Aorta (tissue), 5 donors: Measurements from ENCODE around the gene CEP126. TPM values are rescaled to one million over a fixed set of nuclear protein-coding genes. Genes with fewer than 3 reads are reported as not detected.
A peak's percentile ranks its signal among the peaks of the same experiment; 100 is the strongest.

Experiments
- ATAC-seq: fragments of 200-7000 bp; cut with Tn5 transposase; one replicate; pipeline ENCODE4 v1.9.1; 2022; ENCODE audit warnings: moderate library complexity; ENCODE audit not compliant: low FRiP score
- DNase-seq, 2 donors: peaks; one replicate each; pipeline ENCODE4 v3.0.0-alpha.2; 2020
- H3K27ac ChIP-seq, 2 donors: one replicate each; pipeline ENCODE4 v1.5.1; 2013; ENCODE audit warnings: low read length in 2 of 2, mild to moderate bottlenecking in 2 of 2, moderate library complexity in 2 of 2, control low read depth in 1 of 2, inconsistent platforms in 1 of 2, low read depth in 1 of 2
- H3K27me3 ChIP-seq, 2 donors: one replicate each; pipeline ENCODE4 v1.6.1; 2013; ENCODE audit warnings: control low read depth in 1 of 2, low read length in 1 of 2, mild to moderate bottlenecking in 1 of 2, moderate library complexity in 1 of 2; ENCODE audit not compliant: insufficient read depth in 2 of 2, control insufficient read depth in 1 of 2
- H3K36me3 ChIP-seq, 2 donors: one replicate each; pipeline ENCODE4 v1.6.1; 2013; ENCODE audit warnings: control low read depth in 1 of 2, low read length in 1 of 2, mild to moderate bottlenecking in 1 of 2; ENCODE audit not compliant: insufficient read depth in 2 of 2, control insufficient read depth in 1 of 2
- H3K4me1 ChIP-seq, 2 donors: one replicate each; pipeline ENCODE4 v1.6.1; 2013; ENCODE audit warnings: low read length in 2 of 2, control low read depth in 1 of 2, mild to moderate bottlenecking in 1 of 2, moderate library complexity in 1 of 2; ENCODE audit not compliant: insufficient read depth in 2 of 2, control insufficient read depth in 1 of 2
- H3K4me3 ChIP-seq, 2 donors: one replicate each; pipeline ENCODE4 v1.5.1; 2013; ENCODE audit warnings: low read length in 2 of 2, control low read depth in 1 of 2, mild to moderate bottlenecking in 1 of 2
- H3K9me3 ChIP-seq: one replicate; pipeline ENCODE4 v1.6.1; 2013; ENCODE audit warnings: mild to moderate bottlenecking, low read length; ENCODE audit not compliant: control insufficient read depth
- WGBS, 2 donors: extraction: QIAGEN DNeasy Blood & Tissue Kit; methylation state at CpG; one replicate each; pipeline ENCODE4 v1.1.7; 2013; 5-methylcytosine and 5-hydroxymethylcytosine counted together
- intact Hi-C, 2 donors: fragments of 100-400 bp; cut with DNase I; formaldehyde crosslinking; loops; one replicate each; pipeline versions ENCODE4 v1.14.2 to v1.15.0; 2022
- polyA plus RNA-seq, 2 donors: library from polyadenylated mRNA; stranded (reverse); fragments of 200-250 nt; gene quantifications; one replicate each; pipeline ENCODE4 v1.2.3, GENCODE V29; 2013
- total RNA-seq, 2 donors: library from RNA; stranded (reverse); fragmentation: NEBNext Ultra II Directional; extraction: Animal tissue kit (Norgen Biotek cat#: 25700); gene quantifications; one replicate each; pipeline ENCODE4 v1.2.1, GENCODE V29; 2021
- donor health status: healthy with polysubstance abuse.
- donor health status: Bipolar disorder and iron deficiency.
- donor health status: DM: no; HTN: no; CAD: no.
- donor health status: DM: no; HTN: no; CAD: no.
- donor health status: DM: yes; HTN: yes; CAD: no.

CEP126 gene
- total and polyA plus RNA-seq, 4 donors = 3.0 to 14.7 (median 11.5) TPM

DNA sequence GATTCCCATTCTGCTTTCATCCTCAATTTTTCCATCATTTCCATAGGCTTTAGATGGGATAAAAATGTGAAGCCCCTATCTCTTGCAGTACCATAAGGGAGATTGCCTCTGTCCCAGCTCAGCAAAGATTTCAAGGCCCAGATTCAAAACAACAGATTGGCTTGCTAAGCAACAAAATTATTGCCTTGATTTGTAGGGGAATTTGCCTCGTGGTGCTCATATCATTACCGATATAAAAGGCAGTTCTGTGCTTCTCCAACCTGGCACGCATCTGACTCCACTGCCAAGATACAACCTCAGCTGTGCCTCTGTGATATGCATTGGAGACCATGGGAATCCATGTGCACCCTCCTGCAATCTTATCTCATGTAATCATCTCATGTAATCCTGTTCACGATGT, 25.0 kb upstream of the CEP126 start:
- Histone ChIP-seq H3K4me1 (no peaks in the 10 kb centered on the region), H3K27me3 (no peaks in the 10 kb centered on the region), H3K9me3 (no peaks in the 10 kb centered on the region), H3K27ac (no peak overlapping the region), H3K4me3 (no peak overlapping the region), H3K36me3 (no peaks in the 10 kb centered on the region)
- DNase-seq = no peak
- 86 to 87% methylated on average over 4 of the region's 4 CpGs for WGBS, 2 donors
- intact Hi-C loops = no loop called here
- ATAC-seq = no peak

- 39 to 41% methylated on average over 1 of the region's 1 CpG for WGBS, 2 donors
- intact Hi-C loops = no loop called here
- no peak overlapping the region for H3K4me3 ChIP-seq
- no peak overlapping the region for H3K27ac ChIP-seq
- no peak for ATAC-seq
- H3K4me1 ChIP-seq = no peaks in the 10 kb centered on the region
- H3K9me3 ChIP-seq = no peaks in the 10 kb centered on the region
- DNase-seq = no peak
- H3K36me3 ChIP-seq = no peaks in the 10 kb centered on the region
- no peaks in the 10 kb centered on the region for H3K27me3 ChIP-seq
These were observed 20.3 kb upstream of the CEP126 start for GRCh38 chr11:101894505-101894904.

DNA sequence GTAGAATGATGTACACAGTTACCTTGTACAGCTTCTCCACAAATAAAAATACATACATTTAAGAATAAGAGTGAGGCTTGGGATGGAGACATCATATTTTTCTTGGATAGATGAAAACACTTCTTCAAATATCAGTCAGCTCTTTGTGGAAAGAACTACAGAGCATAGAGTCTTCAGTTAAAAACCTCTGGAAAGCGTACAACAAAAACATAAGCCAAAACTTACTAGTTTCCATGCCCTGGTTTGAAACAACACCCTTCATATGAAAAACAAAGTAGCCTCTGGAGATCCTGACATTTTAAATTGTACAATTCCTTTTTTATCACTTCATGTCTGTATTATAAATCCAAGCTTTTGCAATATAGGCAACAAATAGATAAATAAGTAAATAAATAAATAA, 7.0 kb upstream of the CEP126 start:
- no peak for DNase-seq
- no peak for ATAC-seq
- intact Hi-C loops = no loop called here
- Histone ChIP-seq H3K36me3 (no peaks in the 10 kb centered on the region), H3K9me3 (no peaks in the 10 kb centered on the region), H3K27me3 (no peaks in the 10 kb centered on the region), H3K4me3 (no peak overlapping the region), H3K4me1 (no peaks in the 10 kb centered on the region), H3K27ac (no peak overlapping the region)
- 22 to 30% methylated on average over 1 of the region's 1 CpG for WGBS, 2 donors

DNA sequence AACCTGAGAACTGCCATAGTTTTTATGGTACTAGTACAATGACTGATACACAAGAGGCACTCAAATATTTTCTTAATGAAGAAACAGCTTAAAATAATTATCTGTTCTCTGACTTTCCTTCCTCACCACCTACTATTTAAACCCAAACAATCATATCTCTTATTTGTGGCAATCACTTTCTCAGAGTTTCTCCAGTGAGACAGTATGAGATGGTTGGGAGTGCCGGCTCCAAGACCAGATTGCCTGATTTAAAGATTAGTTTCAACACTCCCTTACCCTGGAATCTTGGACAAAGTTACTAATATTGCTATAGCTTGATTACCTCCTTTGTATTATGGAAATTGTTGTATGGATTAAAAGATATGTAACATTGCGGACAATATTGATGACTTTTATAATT, 5.7 kb upstream of the CEP126 start:
- ATAC-seq (no peak), DNase-seq (no peak)
- Histone ChIP-seq H3K27me3 (no peaks in the 10 kb centered on the region), H3K36me3 (no peaks in the 10 kb centered on the region), H3K4me3 (no peak overlapping the region), H3K27ac (no peak overlapping the region), H3K9me3 (no peaks in the 10 kb centered on the region), H3K4me1 (no peaks in the 10 kb centered on the region)
- intact Hi-C loops = no loop called here
- 80 to 81% methylated on average over 2 of the region's 2 CpGs for WGBS, 2 donors

- WGBS, 2 donors = 33 to 37% methylated on average over 3 of the region's 3 CpGs
- Histone ChIP-seq H3K9me3 (no peaks in the 10 kb centered on the region), H3K27me3 (no peaks in the 10 kb centered on the region), H3K27ac (peak overlapping the region in 1 of 2 donors; percentile 28), H3K4me1 (peaks cover 3% of the 10 kb centered on the region in 2 donors), H3K4me3 (no peak overlapping the region), H3K36me3 (no peaks in the 10 kb centered on the region)
- no peak for ATAC-seq
- DNase-seq = no peak
- intact Hi-C loops = loop anchor here in 1 of 2 donors (10.0 kb wide), 1 partner anchor 202 kb away; the partner anchor contains the start of gene YAP1
These were observed 2.0 kb upstream of the CEP126 start for GRCh38 chr11:101912823-101913284.

GRCh38 chr11:101913656-101914055, 1.2 kb upstream of the CEP126 start:
- DNase-seq (no peak), ATAC-seq (no peak)
- WGBS, 2 donors = 51 to 54% methylated on average over 5 of the region's 5 CpGs
- H3K36me3 ChIP-seq = no peaks in the 10 kb centered on the region
- no peaks in the 10 kb centered on the region for H3K9me3 ChIP-seq
- peak overlapping the region in 1 of 2 donors; percentile 54 for H3K27ac ChIP-seq
- H3K4me1 ChIP-seq = peaks cover 3 to 4% of the 10 kb centered on the region in 2 donors
- no peaks in the 10 kb centered on the region for H3K27me3 ChIP-seq
- H3K4me3 ChIP-seq = no peak overlapping the region
- intact Hi-C loops = loop anchor here in 1 of 2 donors (10.0 kb wide), 1 partner anchor 201 kb away; the partner anchor contains the start of gene YAP1

DNA sequence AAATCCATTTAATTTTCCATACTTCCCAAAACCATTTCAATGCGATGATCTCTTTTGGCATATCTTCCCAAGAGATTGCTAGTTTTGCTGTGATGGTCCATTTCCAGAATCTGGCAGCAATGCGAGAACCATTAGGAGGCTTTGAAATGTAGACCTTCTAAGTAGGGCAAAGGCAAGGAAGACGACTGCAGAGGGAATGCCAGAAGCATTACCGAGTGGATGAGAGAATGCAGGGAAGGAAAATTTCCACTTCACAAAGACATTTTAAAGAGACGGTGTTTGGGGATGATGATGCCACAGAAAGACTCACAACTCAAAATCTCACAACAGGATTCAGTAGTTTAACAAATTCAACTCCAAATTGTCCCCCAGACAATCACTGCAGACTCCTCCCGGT, 471 bp upstream of the CEP126 start:
- peak overlapping the region in 1 of 2 donors; percentile 83 for H3K27ac ChIP-seq
- peak overlapping the region; percentile 36 to 43 for H3K4me3 ChIP-seq
- no peaks in the 10 kb centered on the region for H3K27me3 ChIP-seq
- H3K4me1 ChIP-seq = peaks cover 3 to 4% of the 10 kb centered on the region in 2 donors
- ATAC-seq (peak; percentile 24), DNase-seq (no peak)
- intact Hi-C loops = loop anchor here in 1 of 2 donors (10.0 kb wide), 1 partner anchor 200 kb away; the partner anchor contains the start of gene YAP1
- no peaks in the 10 kb centered on the region for H3K9me3 ChIP-seq
- WGBS, 2 donors = 2% methylated on average over 6 of the region's 6 CpGs
- no peaks in the 10 kb centered on the region for H3K36me3 ChIP-seq

DNA sequence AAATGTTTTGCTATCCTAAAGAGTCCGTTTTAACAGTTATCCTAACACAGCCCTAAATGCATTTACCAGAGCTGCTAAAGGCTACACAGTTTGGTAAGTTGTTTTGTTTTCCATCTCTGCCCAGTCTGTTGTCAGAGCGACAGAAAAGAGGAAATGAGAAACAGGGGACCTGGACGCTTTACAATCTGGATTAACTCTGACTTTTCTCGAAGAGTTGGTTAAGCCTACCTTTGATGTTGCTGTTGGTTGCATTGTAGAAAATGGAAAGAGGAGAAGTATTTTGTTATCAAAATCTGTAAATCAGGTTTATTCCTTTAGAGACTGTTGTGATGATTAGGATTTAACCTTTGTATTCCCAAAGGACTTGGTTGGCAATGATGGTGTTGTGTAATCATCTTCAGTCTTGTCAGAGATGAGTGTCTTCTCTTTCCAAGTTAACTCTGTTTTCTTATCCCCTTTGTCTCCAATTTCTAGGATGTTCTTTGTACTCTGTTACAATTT, 1.0 kb downstream of the CEP126 start:
- Histone ChIP-seq H3K4me1 (peaks cover 3 to 4% of the 10 kb centered on the region in 2 donors), H3K9me3 (no peaks in the 10 kb centered on the region), H3K36me3 (no peaks in the 10 kb centered on the region), H3K4me3 (peak overlapping the region; percentile 21 to 66), H3K27ac (peak overlapping the region; percentile 77 to 79), H3K27me3 (no peaks in the 10 kb centered on the region)
- 0 to 1% methylated on average over 4 of the region's 4 CpGs for WGBS, 2 donors
- no peak for DNase-seq
- intact Hi-C loops = loop anchor here in 1 of 2 donors (10.0 kb wide), 1 partner anchor 199 kb away; the partner anchor contains the start of gene YAP1
- peak; percentile 73 for ATAC-seq

DNA sequence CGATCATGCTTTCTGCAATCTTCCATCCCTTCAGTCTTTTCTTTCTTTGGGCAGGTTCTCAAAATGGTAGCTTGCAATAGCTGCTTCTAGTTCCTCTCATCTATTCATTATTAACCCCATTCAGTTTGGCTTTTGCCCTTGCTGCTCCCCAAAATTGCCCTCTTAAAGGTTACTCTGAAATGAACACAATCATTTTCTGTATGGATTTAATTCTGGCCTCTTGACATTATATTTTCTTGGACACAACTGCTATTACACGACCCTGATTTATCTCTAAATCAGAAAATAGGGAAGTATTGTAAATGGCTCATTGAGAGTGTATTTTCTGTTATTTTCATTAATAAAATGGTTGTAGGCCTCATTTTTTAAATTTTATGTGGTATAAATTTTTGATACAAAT, 1.6 kb downstream of the CEP126 start, which contains the start of gene ANGPTL5:
TSS of gene ANGPTL5 (minus strand) at position 101 of the 400 bp plus-strand sequence. CDS start 8,613 bp downstream, outside the sequence.
- Histone ChIP-seq H3K27me3 (no peaks in the 10 kb centered on the region), H3K27ac (peak within 1 kb of the TSS; percentile 77 to 79), H3K4me3 (peak within 1 kb of the TSS; percentile 21 to 66), H3K36me3 (no peaks in the 10 kb centered on the region), H3K4me1 (peaks cover 3 to 4% of the 10 kb centered on the region in 2 donors), H3K9me3 (no peaks in the 10 kb centered on the region)
- ATAC-seq = no peak
- intact Hi-C loops = loop anchor here in 1 of 2 donors (10.0 kb wide), 1 partner anchor 198 kb away; the partner anchor contains the start of gene YAP1
- no peak for DNase-seq
- WGBS, 2 donors = 19 to 23% methylated on average over 2 of the region's 2 CpGs
